NCI-H2081 (cell line): Measurements from ENCODE around the gene ARMC12.
"Not testable (repeated sequence)": the region's sequence is repeated elsewhere in the genome, so short reads cannot be mapped to it uniquely, and the experiment has no call there.

Source experiments
- DNase-seq, 2 experiments: peaks; one replicate each; lab custom pipeline; 2025; lab: John Stamatoyannopoulos, UW

Gene ARMC12

DNA sequence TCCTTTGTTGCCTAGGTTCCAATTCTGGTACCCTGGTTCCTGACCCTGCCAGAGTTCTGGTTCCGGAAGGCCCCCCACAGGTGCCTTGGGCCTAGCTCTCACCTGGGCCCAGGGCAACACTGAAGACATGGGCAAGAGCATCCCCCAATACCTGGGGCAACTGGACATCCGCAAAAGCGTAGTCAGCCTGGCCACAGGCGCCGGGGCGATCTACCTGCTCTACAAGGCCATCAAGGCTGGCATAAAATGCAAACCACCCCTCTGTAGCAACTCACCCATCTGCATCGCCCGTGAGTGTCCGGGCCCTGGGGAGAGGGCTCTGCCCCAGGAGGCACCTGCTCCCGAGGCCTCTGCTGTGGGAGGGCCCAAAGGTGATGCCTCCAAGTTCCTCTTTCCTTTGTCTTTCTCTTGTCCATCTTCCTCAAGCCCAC is at the start of gene ARMC12:
TSS of gene ARMC12 (plus strand) at position 51 of the 431 bp plus-strand sequence. CDS start at position 128, 77 bp downstream.
- no peak for DNase-seq

DNA sequence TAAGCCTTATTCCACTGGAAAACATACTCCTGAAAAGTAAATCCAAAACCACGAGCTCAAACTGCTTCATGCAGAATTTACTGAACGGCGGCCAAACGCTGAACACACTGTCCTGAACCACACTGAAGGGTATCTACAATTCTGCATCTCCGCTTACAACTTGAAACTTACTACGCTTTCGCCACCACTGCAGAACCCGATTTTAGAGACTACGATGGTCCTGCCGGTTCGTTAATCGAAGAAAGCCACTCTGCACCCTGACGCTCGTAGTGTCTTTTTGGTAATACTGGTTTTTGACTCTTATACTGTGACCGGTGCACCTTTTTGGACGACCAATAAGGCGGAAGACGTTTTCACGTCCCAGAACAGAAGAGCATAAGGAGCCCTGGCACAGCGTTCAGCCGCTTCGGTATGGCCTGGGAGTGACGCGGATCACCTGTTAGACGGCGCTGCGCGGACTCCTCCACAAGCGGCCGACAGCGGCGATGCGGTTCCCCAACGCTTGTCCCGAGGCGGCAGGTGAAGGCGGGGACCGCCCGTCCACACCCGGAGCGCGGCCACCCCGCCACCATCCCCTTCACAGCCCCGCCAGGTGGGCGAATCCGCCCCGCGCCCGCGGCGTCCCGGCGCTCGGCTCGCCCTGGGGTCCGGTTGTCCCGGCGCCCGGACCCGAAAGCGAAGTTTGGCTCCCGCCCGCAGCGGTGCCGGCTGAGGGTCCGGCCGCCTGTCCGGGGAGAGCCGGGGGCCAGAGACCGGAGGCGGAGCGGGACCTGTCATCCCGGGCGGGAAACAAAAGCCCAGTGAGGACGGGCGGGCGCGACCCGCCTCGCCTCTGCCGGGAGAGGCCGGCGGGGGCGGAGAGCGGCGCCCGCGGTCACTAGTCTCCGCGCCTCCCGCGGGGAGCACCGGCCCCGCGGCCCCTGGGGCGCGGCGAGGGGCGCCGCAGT is 48.9 kb upstream of the ARMC12 start:
- DNase-seq = peak in 1 of 2 experiments; percentile 57

DNA sequence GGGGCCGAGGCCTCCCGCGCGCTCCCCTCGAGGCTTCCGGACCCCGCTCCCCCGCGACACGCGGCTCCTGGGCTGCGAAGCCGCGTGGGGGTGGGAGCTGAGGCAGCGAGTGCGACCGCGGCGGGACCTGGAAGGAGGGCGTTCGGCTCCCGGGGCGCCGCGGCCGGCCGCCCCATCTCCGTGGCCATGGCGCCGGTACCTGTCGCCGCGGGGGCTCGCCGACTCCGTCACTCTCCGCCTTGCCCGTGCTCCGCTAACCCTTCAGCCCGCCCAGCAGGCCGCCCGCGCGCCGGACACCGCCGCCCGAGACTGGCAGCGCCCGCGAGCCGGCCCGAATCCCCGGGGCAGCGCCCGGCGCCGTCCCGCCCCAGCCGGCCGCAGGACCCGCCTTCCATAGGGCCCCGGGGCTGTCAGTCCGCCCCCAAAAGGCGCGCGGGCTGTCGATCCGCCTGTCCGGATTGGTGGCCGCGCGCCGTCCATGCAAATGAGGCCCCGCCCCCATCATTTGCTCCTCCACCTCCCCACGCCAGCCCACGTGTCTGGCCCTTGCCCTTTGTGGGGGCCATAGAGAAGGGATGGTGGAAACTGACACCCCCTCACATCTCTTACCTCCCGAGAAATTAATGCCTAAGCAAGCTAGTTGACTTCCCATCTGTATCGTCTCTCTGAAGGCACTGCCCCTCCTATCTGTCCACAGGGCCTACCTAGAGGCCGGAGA is 48.1 kb upstream of the ARMC12 start, which contains the start of gene FKBP5:
TSS of gene FKBP5 (minus strand) at position 311 of the 718 bp plus-strand sequence. CDS start 46,091 bp downstream, outside the sequence.
- DNase-seq = peak; percentile 83 to 88

GRCh38 chr6:35690006-35690405 is 46.8 kb upstream of the ARMC12 start:
- DNase-seq = not testable (repeated sequence)

DNA sequence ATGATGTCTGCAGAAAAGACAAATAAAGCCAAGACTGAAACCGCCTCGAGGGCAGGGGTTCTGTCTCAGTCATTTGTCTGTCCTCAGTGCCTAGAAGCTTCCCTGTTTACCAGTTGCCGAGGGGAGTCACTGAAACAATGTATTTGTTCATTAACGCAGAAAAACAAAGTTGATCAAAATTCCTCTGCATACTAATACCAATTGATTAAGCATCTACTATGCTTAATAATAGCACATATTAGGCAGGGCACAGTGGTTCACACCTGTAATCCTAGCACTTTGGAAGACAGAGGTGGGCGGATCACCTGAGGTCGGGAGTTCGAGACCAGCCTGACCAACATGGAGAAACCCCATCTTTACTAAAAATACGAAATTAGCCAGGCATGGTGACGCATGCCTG is 46.3 kb upstream of the ARMC12 start:
- DNase-seq = no peak

DNA sequence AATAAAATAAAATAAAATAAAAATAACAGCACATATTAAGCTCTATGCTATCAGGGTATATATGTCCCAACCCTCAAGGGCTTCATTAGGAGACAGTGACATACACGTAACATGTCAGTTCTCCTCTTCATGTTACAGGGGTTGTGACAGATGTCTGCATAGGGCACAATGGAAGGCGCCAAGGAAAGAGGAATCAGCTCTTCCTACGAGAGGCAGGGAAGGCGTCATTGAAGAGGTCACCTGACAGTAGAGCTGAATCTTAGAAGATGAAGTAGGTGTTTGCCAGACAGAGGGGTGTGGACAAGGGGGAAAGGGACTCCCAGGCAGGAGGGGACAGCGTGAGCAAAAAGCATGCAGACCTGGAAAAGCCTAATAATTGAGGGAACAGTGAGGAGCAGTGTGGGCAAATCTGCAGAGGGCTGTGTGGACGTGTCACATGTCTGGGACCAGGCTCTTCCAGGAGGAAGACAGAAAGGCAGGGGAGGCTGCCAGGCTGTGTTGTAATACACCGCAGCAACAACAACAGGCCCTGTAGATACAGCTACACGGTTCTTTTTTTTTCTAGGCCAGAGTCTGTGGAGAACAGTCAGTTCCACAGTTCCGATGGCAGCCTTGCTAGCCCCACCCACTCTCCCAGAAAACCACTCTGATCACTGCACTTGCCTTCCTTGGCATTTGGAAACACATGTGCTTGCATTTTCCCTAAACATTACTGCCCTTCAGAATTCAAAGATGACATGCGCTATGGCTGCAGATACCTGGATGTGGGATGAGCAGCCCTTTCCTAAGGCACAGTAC is 45.6 kb upstream of the ARMC12 start:
- DNase-seq = no peak

DNA sequence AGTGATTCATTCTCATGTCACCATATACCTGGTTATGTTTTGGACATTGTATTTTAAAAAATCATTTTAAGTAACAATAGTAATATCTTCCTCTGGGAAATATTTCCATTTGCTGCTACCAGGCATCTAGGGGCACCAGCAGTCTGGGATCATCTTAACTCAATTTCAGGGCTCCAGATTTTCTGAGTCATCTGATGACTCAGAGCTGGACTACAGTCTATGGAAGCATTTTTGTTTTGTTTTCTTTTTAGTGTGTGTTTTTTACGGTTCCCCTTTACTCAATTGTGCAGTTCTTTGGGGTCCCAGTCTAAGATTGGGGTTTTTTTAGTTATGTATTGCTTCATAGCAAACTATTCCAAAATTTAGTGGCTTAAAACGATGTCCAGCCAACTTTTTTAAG is 42.4 kb upstream of the ARMC12 start:
- no peak for DNase-seq

DNA sequence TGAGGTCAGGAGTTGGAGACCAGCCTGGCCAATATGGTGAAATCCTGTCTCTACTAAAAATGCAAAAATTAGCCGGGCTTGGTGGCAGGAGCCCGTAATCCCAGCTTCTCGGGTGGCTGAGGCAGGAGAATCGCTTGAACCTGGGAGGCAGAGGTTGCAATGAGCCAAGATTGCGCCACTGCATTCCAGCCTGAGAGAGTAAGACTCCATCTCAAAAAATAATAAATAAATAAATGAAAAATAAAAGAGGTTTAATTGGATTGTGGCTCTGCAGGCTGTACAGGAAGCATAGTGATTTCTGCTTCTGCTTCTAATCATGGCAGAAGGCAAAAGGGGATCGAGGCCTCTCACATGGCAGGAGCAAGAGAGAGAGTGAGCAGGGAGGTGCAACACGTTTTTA is 38.4 kb upstream of the ARMC12 start:
- DNase-seq = not testable (repeated sequence)

GRCh38 chr6:35698858-35699257 is 38.0 kb upstream of the ARMC12 start:
- no peak for DNase-seq

- DNase-seq = no peak
Observed at GRCh38 chr6:35703554-35703953, 33.3 kb upstream of the ARMC12 start.

- DNase-seq = no peak
Observed at GRCh38 chr6:35706468-35706867, 30.4 kb upstream of the ARMC12 start.

GRCh38 chr6:35707714-35708407 is 29.0 kb upstream of the ARMC12 start:
- no peak for DNase-seq

DNA sequence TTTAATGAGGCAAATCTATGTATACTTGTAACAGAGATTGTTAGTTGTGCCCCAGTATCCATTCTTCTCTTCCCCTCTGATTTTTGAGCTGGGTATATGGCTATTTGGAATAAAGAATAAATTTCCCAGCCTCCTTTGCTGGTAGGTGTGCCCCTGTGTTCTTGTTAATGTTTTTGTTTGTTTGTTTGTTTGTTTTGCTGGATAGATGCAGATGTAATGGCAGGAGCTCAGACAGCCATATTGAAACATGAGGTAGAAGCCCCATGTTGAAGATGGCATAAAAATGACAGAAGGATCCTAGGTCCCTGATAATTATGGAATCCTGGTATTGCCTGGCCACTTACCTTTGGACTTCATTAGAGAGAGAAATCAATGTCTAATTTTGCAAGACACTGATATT is 28.2 kb upstream of the ARMC12 start:
- no peak for DNase-seq

DNA sequence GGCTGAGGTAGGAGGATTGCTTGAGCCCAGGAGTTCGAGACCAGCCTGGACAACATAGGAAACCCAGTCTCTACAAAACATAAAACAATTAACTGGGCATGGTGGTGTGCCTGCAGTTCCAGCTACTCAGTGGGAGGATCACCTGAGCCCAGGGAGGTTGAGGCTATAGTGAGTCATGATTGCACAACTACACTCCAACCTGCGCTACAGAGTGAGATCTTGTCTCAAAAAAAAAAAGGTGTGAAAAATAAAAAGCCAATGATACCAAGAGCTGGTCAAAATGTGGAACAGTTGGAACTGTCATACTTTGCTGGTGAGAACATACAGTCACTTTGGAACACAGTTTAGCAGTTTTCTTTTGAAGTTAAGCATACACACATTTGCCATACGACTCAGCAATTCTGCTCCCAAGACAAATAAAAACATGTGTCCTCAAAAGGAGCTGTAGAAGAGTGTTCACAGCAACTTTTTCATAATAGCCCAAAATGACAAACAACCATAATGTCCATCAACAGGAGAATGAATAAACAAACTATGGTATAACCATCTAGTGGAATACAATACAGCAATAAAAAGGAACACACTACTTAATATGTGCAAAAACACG is 26.5 kb upstream of the ARMC12 start:
- DNase-seq = no peak

DNA sequence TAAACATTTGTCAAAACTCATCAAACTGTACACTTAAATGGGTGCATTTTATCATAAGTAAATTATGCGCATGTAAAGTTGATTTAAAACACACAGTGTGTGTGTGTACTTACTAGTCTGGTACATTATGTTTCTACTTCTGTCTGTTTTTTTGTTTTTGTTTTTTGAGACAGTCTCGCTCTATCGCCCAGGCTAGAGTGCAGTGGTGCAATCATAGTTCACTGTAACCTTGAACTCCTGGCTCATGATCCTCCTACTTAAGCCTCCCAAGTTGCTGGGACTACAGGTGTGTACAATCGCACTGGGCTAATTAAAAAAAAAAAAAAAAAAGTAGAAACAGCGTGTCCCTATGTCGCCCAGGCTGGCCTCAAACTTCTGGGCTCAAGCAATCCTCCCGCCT is 25.1 kb upstream of the ARMC12 start:
- DNase-seq = no peak

DNA sequence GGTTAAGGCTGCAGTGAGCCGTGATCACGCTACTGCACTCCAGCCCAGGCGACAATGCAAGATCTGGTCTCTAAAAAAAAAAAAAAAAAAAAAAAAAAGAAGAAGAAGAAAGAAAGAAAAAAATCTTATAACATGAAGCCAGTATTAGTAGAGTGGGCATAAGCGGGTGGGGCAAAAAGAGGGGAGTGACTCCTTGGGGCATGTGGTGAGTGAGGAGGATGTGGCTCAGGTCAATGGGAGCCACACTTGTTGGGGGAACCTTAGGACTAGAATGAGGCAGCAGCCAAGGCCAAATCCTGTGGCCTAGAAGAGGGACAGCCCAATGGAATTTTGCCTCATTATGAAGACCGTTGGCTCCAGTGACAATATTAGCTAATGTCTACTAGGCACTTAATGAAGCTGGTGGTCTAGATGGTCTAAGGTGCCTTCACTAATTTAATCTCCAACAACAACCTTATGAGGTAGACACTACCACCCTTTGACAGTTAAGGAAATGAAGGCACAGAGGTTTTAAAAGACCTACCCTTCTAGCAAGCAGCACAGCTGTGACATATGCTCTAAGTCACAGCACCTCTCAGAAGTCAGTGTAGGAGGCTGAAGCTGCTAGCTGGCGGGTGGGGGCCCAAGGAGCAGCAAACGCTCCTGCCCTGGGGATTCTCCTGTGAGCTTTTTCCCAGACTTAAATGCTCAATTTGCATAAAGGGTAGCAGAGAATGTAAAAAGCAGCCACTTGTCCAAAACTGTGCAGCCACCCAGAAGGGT is 23.6 kb upstream of the ARMC12 start:
- DNase-seq = no peak

DNA sequence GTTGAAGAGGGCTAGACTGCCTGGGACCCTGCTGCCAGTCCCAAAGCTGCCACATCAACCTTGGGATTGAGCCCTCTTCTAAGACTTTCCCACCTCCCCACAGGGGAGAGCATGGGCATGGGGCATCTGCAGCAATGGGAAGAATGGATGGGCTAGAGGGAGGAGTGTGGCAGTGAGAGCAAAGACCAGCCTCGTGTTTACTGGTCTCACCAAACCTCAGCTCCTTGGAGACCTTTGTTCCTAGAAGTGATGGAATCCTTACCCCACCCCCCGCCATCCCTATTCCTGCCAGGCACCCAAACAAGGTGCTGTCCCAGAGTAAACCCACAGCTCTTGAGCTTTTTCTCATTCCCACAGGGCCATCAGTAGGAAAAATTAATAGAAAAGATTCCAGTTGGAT is 20.0 kb upstream of the ARMC12 start:
- DNase-seq = no peak

- no peak for DNase-seq
Observed at GRCh38 chr6:35717449-35718374, 19.1 kb upstream of the ARMC12 start.

DNA sequence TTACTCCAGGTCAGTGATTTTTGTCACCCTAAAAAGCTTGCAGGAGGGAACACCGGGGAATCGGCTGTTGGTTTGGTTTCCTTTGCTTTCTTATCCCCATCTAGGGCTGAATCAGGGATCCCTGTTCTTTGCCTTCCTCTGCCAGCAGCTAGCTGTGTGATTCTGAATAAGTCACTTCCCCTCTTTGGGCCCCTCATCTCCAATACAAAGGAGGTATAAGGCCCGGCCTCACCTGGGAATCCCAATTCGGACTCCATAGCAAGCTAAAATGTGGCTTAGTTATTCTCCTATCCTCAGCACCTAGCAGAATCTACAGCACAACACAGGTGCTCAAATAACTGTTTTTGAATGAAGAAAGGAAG is 18.5 kb upstream of the ARMC12 start:
- no peak for DNase-seq
